Psoas muscle (tissue), 8 donors: Measurements from ENCODE around the gene CAMTA1. TPM values are rescaled to one million over a fixed set of nuclear protein-coding genes. Genes with fewer than 3 reads are reported as not detected.

ENCODE experiments used
- ATAC-seq, 4 donors: fragments of 200-7000 bp; cut with Tn5 transposase; one replicate each; pipeline ENCODE4 v1.9.1; 2020; ENCODE audit warnings: moderate library complexity in 3 of 4, mild to moderate bottlenecking in 2 of 4
- DNase-seq, 2 donors: peaks; one replicate each; pipeline ENCODE4 v3.0.0-alpha.2; 2020
- H3K27ac ChIP-seq: fragments of 200-600 bp; one replicate; pipeline ENCODE4 v1.8.0; 2022
- H3K27me3 ChIP-seq, 3 donors: fragments of 200-600 bp in 1 of 3; one replicate each; pipeline versions ENCODE4 v1.6.1 to v1.8.0; 2013 to 2022; ENCODE audit warnings: low read length in 2 of 3, mild to moderate bottlenecking in 2 of 3, moderate library complexity in 1 of 3; ENCODE audit not compliant: insufficient read depth in 3 of 3
- H3K36me3 ChIP-seq, 2 donors: fragments of 200-600 bp in 1 of 2; one replicate each; pipeline versions ENCODE4 v1.6.1 to v1.8.0; 2013 to 2022; ENCODE audit warnings: low read depth in 1 of 2, mild to moderate bottlenecking in 1 of 2, moderate library complexity in 1 of 2; ENCODE audit not compliant: insufficient read depth in 1 of 2
- H3K4me1 ChIP-seq: fragments of 200-600 bp; one replicate; pipeline ENCODE4 v1.8.0; 2022
- H3K4me3 ChIP-seq: fragments of 200-600 bp; one replicate; pipeline ENCODE4 v1.8.0; 2022; ENCODE audit warnings: mild to moderate bottlenecking
- H3K9me3 ChIP-seq: fragments of 200-600 bp; one replicate; pipeline ENCODE4 v1.8.0; 2022
- CTCF ChIP-seq: fragments of 200-600 bp; IDR thresholded peaks from one replicate; pipeline ENCODE4 v1.8.0; 2022; ENCODE audit warnings: antibody characterized with exemption
- WGBS, 3 donors: extraction: QIAGEN DNeasy Blood & Tissue Kit; methylation state at CpG; one replicate each; pipeline versions ENCODE4 v1.1.6 to v1.1.7; 2013; 5-methylcytosine and 5-hydroxymethylcytosine counted together
- intact Hi-C, 2 donors: fragments of 100-400 bp; cut with DNase I; formaldehyde crosslinking; loops; one replicate each; pipeline versions ENCODE4 v1.11.0 to v1.14.2; 2022
- polyA plus RNA-seq, 3 donors: library from polyadenylated mRNA; stranded (reverse); fragments of 200-250 nt; gene quantifications; one replicate each; pipeline ENCODE4 v1.2.3, GENCODE V29; 2013
- total RNA-seq, 4 donors: library from RNA; stranded (reverse); fragmentation: NEBNext Ultra II Directional in 2 of 4; extraction: Animal tissue kit (Norgen Biotek cat#: 25700) in 2 of 4; gene quantifications; one replicate each; pipeline versions ENCODE4 v1.2.1 to v1.2.4, GENCODE V29; 2021 to 2023
- donor health status: healthy with polysubstance abuse.
- donor health status: DM: no; HTN: no; CAD: no; lungs with moderate emphysema.
- donor health status: Bipolar disorder and iron deficiency.
- donor health status: healthy.
- donor health status: DM: yes; HTN: yes; CAD: no.
- donor health status: DM: no; HTN: no; CAD: no.
- donor health status: DM: no; HTN: no; CAD: no.
- donor health status: DM: yes; HTN: yes; CAD: no.

The CAMTA1 gene
- total and polyA plus RNA-seq, 7 donors, result 64.6 to 206 (median 76.5) TPM

- WGBS, 3 donors, result 77 to 84% (median 80%) methylated on average over 4 of the region's 4 CpGs
- no peak for DNase-seq
- H3K36me3 ChIP-seq, result no peaks in the 10 kb centered on the region
- H3K4me3 ChIP-seq, result no peak overlapping the region
- intact Hi-C loops, result no loop called here
- no peak for TF ChIP-seq CTCF
- no peaks in the 10 kb centered on the region for H3K27me3 ChIP-seq
- no peaks in the 10 kb centered on the region for H3K9me3 ChIP-seq
- no peak overlapping the region for H3K27ac ChIP-seq
- ATAC-seq, result no peak
- no peaks in the 10 kb centered on the region for H3K4me1 ChIP-seq
Observed at GRCh38 chr1:6948861-6949260, 163.6 kb downstream of the CAMTA1 start.

GRCh38 chr1:6950001-6950765 is 164.9 kb downstream of the CAMTA1 start:
- DNase-seq (no peak), ATAC-seq (no peak)
- Histone ChIP-seq H3K4me1 (no peaks in the 10 kb centered on the region), H3K27me3 (no peaks in the 10 kb centered on the region), H3K4me3 (no peak overlapping the region), H3K9me3 (no peaks in the 10 kb centered on the region), H3K27ac (no peak overlapping the region), H3K36me3 (no peaks in the 10 kb centered on the region)
- 85 to 97% (median 87%) methylated on average over 9 of the region's 9 CpGs for WGBS, 3 donors
- intact Hi-C loops, result no loop called here
- no peak for TF ChIP-seq CTCF

- WGBS, 3 donors, result 91 to 95% (median 92%) methylated on average over 12 of the region's 12 CpGs
- no peaks in the 10 kb centered on the region for H3K27me3 ChIP-seq
- no peak for TF ChIP-seq CTCF
- H3K4me3 ChIP-seq, result no peak overlapping the region
- H3K9me3 ChIP-seq, result no peaks in the 10 kb centered on the region
- H3K27ac ChIP-seq, result no peak overlapping the region
- no peaks in the 10 kb centered on the region for H3K4me1 ChIP-seq
- ATAC-seq (no peak), DNase-seq (no peak)
- intact Hi-C loops, result no loop called here
- H3K36me3 ChIP-seq, result no peaks in the 10 kb centered on the region
Observed at GRCh38 chr1:6951536-6951935, 166.3 kb downstream of the CAMTA1 start.

- Histone ChIP-seq H3K27ac (no peak overlapping the region), H3K9me3 (no peaks in the 10 kb centered on the region), H3K4me1 (no peaks in the 10 kb centered on the region), H3K36me3 (no peaks in the 10 kb centered on the region), H3K27me3 (no peaks in the 10 kb centered on the region), H3K4me3 (no peak overlapping the region)
- DNase-seq, result no peak
- no peak for ATAC-seq
- intact Hi-C loops, result no loop called here
- 76 to 90% (median 79%) methylated on average over 12 of the region's 12 CpGs for WGBS, 3 donors
- TF ChIP-seq CTCF, result no peak
Observed at GRCh38 chr1:6953216-6953615, 168.0 kb downstream of the CAMTA1 start.

GRCh38 chr1:6953907-6954364 is 168.7 kb downstream of the CAMTA1 start:
- Histone ChIP-seq H3K27me3 (no peaks in the 10 kb centered on the region), H3K4me1 (no peaks in the 10 kb centered on the region), H3K36me3 (no peaks in the 10 kb centered on the region), H3K4me3 (no peak overlapping the region), H3K27ac (no peak overlapping the region), H3K9me3 (no peaks in the 10 kb centered on the region)
- DNase-seq (no peak), ATAC-seq (no peak)
- intact Hi-C loops, result no loop called here
- TF ChIP-seq CTCF, result no peak
- WGBS, 3 donors, result 38 to 57% (median 50%) methylated on average over 11 of the region's 11 CpGs
